ENCODE results near the gene ELOA.
"Not testable (repeated sequence)": the region's sequence is repeated elsewhere in the genome, so short reads cannot be mapped to it uniquely, and the experiment has no call there.

Gene ELOA

GRCh38 chr1:23800400-23801337, 57.4 kb downstream of the ELOA start, which contains the start of gene GALE:
TSS of gene GALE (minus strand) at chr1:23800754. CDS start at chr1:23799007, 1,747 bp downstream.
- TF ChIP-seq, protein P1, sequence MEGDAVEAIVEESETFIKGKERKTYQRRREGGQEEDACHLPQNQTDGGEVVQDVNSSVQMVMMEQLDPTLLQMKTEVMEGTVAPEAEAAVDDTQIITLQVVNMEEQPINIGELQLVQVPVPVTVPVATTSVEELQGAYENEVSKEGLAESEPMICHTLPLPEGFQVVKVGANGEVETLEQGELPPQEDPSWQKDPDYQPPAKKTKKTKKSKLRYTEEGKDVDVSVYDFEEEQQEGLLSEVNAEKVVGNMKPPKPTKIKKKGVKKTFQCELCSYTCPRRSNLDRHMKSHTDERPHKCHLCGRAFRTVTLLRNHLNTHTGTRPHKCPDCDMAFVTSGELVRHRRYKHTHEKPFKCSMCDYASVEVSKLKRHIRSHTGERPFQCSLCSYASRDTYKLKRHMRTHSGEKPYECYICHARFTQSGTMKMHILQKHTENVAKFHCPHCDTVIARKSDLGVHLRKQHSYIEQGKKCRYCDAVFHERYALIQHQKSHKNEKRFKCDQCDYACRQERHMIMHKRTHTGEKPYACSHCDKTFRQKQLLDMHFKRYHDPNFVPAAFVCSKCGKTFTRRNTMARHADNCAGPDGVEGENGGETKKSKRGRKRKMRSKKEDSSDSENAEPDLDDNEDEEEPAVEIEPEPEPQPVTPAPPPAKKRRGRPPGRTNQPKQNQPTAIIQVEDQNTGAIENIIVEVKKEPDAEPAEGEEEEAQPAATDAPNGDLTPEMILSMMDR (IDR thresholded peaks at IDR 0.05; ENCODE audit: insufficient read depth, low read length, poor library complexity, severe bottlenecking): no peak
- TF ChIP-seq EZH2phosphoT487 (conservative IDR thresholded peaks at IDR 0.05; ENCODE audit: low read length): no peak
- Histone ChIP-seq H3K9me2 (replicated peaks; ENCODE audit: insufficient read depth, low read length) (no peaks in the 10 kb centered on the region), H2AFZ (ENCODE audit: low read depth, low read length, severe bottlenecking) (peak within 1 kb of the TSS; percentile 69)

GRCh38 chr1:23801338-23801748, 58.1 kb downstream of the ELOA start:
- Histone ChIP-seq H3K9me3 (ENCODE audit: insufficient read depth, low read length) (no peaks in the 10 kb centered on the region), H4K20me1 (ENCODE audit: low read depth, low read length) (no peaks in the 10 kb centered on the region), H3K9me2 (replicated peaks; ENCODE audit: insufficient read depth, low read length) (no peaks in the 10 kb centered on the region), H3K79me2 (ENCODE audit: insufficient read depth, low read length) (no peaks in the 10 kb centered on the region), H3K36me3 (ENCODE audit: low read length) (no peaks in the 10 kb centered on the region), H3K27me3 (ENCODE audit: low read length) (no peaks in the 10 kb centered on the region), H3K4me3 (ENCODE audit: insufficient read depth, low read length, poor library complexity, severe bottlenecking) (peak overlapping the region; percentile 86), H3K27ac (ENCODE audit: low read depth, low read length) (0 out of 2 replicates have a peak overlapping the region, but pooled peaks have one; percentile 23), H3K9ac (ENCODE audit: low read length) (peak overlapping the region; percentile 86), H2AFZ (ENCODE audit: low read depth, low read length, severe bottlenecking) (no peak overlapping the region), H3F3A (ENCODE audit: insufficient read depth) (no peaks in the 10 kb centered on the region; the same call in 1 of the 2 replicates), H3K4me2 (ENCODE audit: low read depth, low read length, poor library complexity, severe bottlenecking) (peak overlapping the region; percentile 69)
- TF ChIP-seq, protein P1 (IDR thresholded peaks at IDR 0.05; ENCODE audit: insufficient read depth, low read length, poor library complexity, severe bottlenecking): no peak
- TF ChIP-seq EZH2phosphoT487 (conservative IDR thresholded peaks at IDR 0.05; ENCODE audit: low read length): no peak

More at GRCh38 chr1:23800400-23801337, 57.4 kb downstream of the ELOA start, which contains the start of gene GALE:
- no peaks in the 10 kb centered on the region for H3K27me3 ChIP-seq (ENCODE audit: low read length)
- no peaks in the 10 kb centered on the region for H4K20me1 ChIP-seq (ENCODE audit: low read depth, low read length)
- H3K9ac ChIP-seq (ENCODE audit: low read length): peak within 1 kb of the TSS; percentile 86
- no peaks in the 10 kb centered on the region; the same call in 1 of the 2 replicates for H3F3A ChIP-seq (ENCODE audit: insufficient read depth)
- H3K27ac ChIP-seq (ENCODE audit: low read depth, low read length): peak within 1 kb of the TSS; percentile 23
- peak within 1 kb of the TSS; percentile 69 for H3K4me2 ChIP-seq (ENCODE audit: low read depth, low read length, poor library complexity, severe bottlenecking)
- peak within 1 kb of the TSS; percentile 86 for H3K4me3 ChIP-seq (ENCODE audit: insufficient read depth, low read length, poor library complexity, severe bottlenecking)
- H3K36me3 ChIP-seq (ENCODE audit: low read length): no peaks in the 10 kb centered on the region
- no peaks in the 10 kb centered on the region for H3K79me2 ChIP-seq (ENCODE audit: insufficient read depth, low read length)
- no peaks in the 10 kb centered on the region for H3K9me3 ChIP-seq (ENCODE audit: insufficient read depth, low read length)

GRCh38 chr1:23801876-23802275, 58.6 kb downstream of the ELOA start:
- Histone ChIP-seq H3K36me3 (ENCODE audit: low read length) (no peaks in the 10 kb centered on the region), H3K79me2 (ENCODE audit: insufficient read depth, low read length) (no peaks in the 10 kb centered on the region), H4K20me1 (ENCODE audit: low read depth, low read length) (no peaks in the 10 kb centered on the region), H3K4me3 (ENCODE audit: insufficient read depth, low read length, poor library complexity, severe bottlenecking) (peak overlapping the region; percentile 86), H3K27me3 (ENCODE audit: low read length) (no peaks in the 10 kb centered on the region), H3K27ac (ENCODE audit: low read depth, low read length) (no peak overlapping the region), H3K9ac (ENCODE audit: low read length) (0 out of 2 replicates have a peak overlapping the region, but pooled peaks have one; percentile 86), H3K9me3 (ENCODE audit: insufficient read depth, low read length) (no peaks in the 10 kb centered on the region), H3K4me2 (ENCODE audit: low read depth, low read length, poor library complexity, severe bottlenecking) (peak overlapping the region; percentile 69), H3F3A (ENCODE audit: insufficient read depth) (no peaks in the 10 kb centered on the region; the same call in 1 of the 2 replicates), H2AFZ (ENCODE audit: low read depth, low read length, severe bottlenecking) (no peak overlapping the region), H3K9me2 (replicated peaks; ENCODE audit: insufficient read depth, low read length) (no peaks in the 10 kb centered on the region)
- no peak for TF ChIP-seq EZH2phosphoT487 (conservative IDR thresholded peaks at IDR 0.05; ENCODE audit: low read length)
- TF ChIP-seq, protein P1 (IDR thresholded peaks at IDR 0.05; ENCODE audit: insufficient read depth, low read length, poor library complexity, severe bottlenecking): no peak

DNA sequence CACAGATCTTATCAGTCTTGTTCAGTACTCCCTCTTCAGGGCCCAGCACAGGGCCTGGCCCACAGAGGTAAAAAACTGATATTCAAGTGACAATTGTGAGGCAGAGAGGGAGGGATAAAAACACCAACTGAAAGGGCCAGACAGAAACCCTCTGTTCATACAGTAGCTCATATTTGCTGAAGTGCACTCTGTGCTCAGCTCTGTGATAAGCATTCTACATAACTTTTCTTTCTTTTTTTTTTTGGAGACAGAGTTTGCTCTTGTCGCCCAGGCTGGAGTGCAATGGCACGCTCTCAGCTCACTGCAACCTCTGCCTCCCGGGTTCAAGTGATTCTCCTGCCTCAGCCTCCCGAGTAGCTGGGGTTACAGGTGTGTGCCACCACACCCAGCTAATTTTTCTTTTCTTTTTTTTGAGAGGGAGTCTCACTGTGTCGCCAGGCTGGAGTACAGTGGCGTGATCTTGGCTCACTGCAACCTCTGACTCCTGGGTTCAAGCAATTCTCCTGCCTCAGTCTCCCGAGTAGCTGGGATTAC, 59.6 kb downstream of the ELOA start:
- not testable (repeated sequence) for H3K9me3 ChIP-seq (ENCODE audit: insufficient read depth, low read length); H3K27me3 ChIP-seq (ENCODE audit: low read length); H4K20me1 ChIP-seq (ENCODE audit: low read depth, low read length); H3K4me3 ChIP-seq (ENCODE audit: insufficient read depth, low read length, poor library complexity, severe bottlenecking); H3F3A ChIP-seq (ENCODE audit: insufficient read depth); H2AFZ ChIP-seq (ENCODE audit: low read depth, low read length, severe bottlenecking); H3K27ac ChIP-seq (ENCODE audit: low read depth, low read length); H3K9ac ChIP-seq (ENCODE audit: low read length); H3K4me2 ChIP-seq (ENCODE audit: low read depth, low read length, poor library complexity, severe bottlenecking); H3K79me2 ChIP-seq (ENCODE audit: insufficient read depth, low read length); H3K9me2 ChIP-seq (replicated peaks; ENCODE audit: insufficient read depth, low read length); H3K36me3 ChIP-seq (ENCODE audit: low read length)
